ENCODE results near the gene RPS27.
"Not testable (repeated sequence)": the region's sequence is repeated elsewhere in the genome, so short reads cannot be mapped to it uniquely, and the experiment has no call there.

RPS27 gene

GRCh38 chr1:153984123-153984894 is 6.3 kb upstream of the RPS27 start:
- Histone ChIP-seq H3K9me3 (ENCODE audit: low read length) (no peaks in the 10 kb centered on the region), H2AFZ (ENCODE audit: low read depth, low read length) (no peak overlapping the region), H3K4me3 (ENCODE audit: low read length) (peak overlapping the region; percentile 83), H3K4me1 (ENCODE audit: insufficient read depth, low read length) (peaks cover 16% of the 10 kb centered on the region), H3K27me3 (ENCODE audit: insufficient read depth, low read length) (no peaks in the 10 kb centered on the region), H3K36me3 (ENCODE audit: insufficient read depth, low read length) (peaks cover 11% of the 10 kb centered on the region)

DNA sequence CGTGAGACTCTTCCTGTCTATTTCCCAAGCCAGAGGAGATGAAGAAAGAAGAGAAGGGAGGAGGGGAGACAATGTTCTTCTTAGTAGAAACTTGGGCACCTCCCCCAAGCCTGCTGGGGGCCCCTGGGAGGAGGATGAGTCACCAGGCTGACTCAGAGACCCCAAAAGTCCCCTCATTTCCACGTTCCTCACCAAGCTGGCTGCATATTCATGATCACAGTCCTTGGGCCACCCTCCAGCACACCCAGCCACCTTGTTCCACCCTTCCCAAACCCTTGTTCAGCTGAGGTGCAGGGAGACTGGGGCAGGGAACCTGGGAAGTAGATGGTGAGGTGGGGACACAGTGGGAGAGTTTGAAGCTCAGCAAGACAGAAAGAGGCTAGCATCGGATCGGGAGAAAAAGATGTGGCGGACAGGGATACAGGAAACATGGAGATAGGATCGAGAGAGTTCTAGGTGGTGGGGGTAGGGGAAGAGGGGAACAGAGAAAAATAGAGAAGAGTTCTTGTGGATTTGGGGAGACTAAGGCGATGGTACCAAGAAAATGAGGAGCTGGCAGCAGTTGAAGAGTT is 5.1 kb upstream of the RPS27 start:
- Histone ChIP-seq H3K27me3 (ENCODE audit: insufficient read depth, low read length) (no peaks in the 10 kb centered on the region), H3K4me3 (ENCODE audit: low read length) (peak overlapping the region; percentile 83), H2AFZ (ENCODE audit: low read depth, low read length) (peak overlapping the region; percentile 44), H3K9me3 (ENCODE audit: low read length) (no peaks in the 10 kb centered on the region), H3K4me1 (ENCODE audit: insufficient read depth, low read length) (peaks cover 16% of the 10 kb centered on the region), H3K36me3 (ENCODE audit: insufficient read depth, low read length) (peaks cover 11% of the 10 kb centered on the region)

GRCh38 chr1:153985941-153986761 is 4.4 kb upstream of the RPS27 start, which contains the start of gene RAB13:
RAB13 (minus strand) TSS chr1:153986339; CDS start chr1:153986236, 103 bp downstream.
- Histone ChIP-seq H3K27me3 (ENCODE audit: insufficient read depth, low read length) (no peaks in the 10 kb centered on the region), H3K9me3 (ENCODE audit: low read length) (no peaks in the 10 kb centered on the region), H2AFZ (ENCODE audit: low read depth, low read length) (peak within 1 kb of the TSS; percentile 72), H3K4me1 (ENCODE audit: insufficient read depth, low read length) (peaks cover 17% of the 10 kb centered on the region), H3K4me3 (ENCODE audit: low read length) (peak within 1 kb of the TSS; percentile 83), H3K36me3 (ENCODE audit: insufficient read depth, low read length) (peaks cover 12% of the 10 kb centered on the region)

GRCh38 chr1:153987621-153988020 is 2.9 kb upstream of the RPS27 start:
- H3K4me3 ChIP-seq (ENCODE audit: low read length), result no peak overlapping the region

GRCh38 chr1:153991151-153991630 is 629 bp downstream of the RPS27 start:
- H3K4me3 ChIP-seq (ENCODE audit: low read length), result peak overlapping the region; percentile 72
- H2AFZ ChIP-seq (ENCODE audit: low read depth, low read length), result no peak overlapping the region
- peaks cover 33% of the 10 kb centered on the region for H3K36me3 ChIP-seq (ENCODE audit: insufficient read depth, low read length)
- peaks cover 10% of the 10 kb centered on the region for H3K4me1 ChIP-seq (ENCODE audit: insufficient read depth, low read length)
- H3K27me3 ChIP-seq (ENCODE audit: insufficient read depth, low read length), result no peaks in the 10 kb centered on the region
- H3K9me3 ChIP-seq (ENCODE audit: low read length), result no peaks in the 10 kb centered on the region

More at GRCh38 chr1:153987621-153988020, 2.9 kb upstream of the RPS27 start:
- Histone ChIP-seq H3K9me3 (ENCODE audit: low read length) (no peaks in the 10 kb centered on the region), H3K4me1 (ENCODE audit: insufficient read depth, low read length) (peaks cover 26% of the 10 kb centered on the region), H3K36me3 (ENCODE audit: insufficient read depth, low read length) (peaks cover 23% of the 10 kb centered on the region), H2AFZ (ENCODE audit: low read depth, low read length) (no peak overlapping the region), H3K27me3 (ENCODE audit: insufficient read depth, low read length) (no peaks in the 10 kb centered on the region)

- no peaks in the 10 kb centered on the region for H3K9me3 ChIP-seq (ENCODE audit: low read length)
- no peaks in the 10 kb centered on the region for H3K27me3 ChIP-seq (ENCODE audit: insufficient read depth, low read length)
- peaks cover 10% of the 10 kb centered on the region for H3K4me1 ChIP-seq (ENCODE audit: insufficient read depth, low read length)
- no peak overlapping the region for H2AFZ ChIP-seq (ENCODE audit: low read depth, low read length)
- peaks cover 33% of the 10 kb centered on the region for H3K36me3 ChIP-seq (ENCODE audit: insufficient read depth, low read length)
- H3K4me3 ChIP-seq (ENCODE audit: low read length), result peak overlapping the region; percentile 72
These were observed 1.2 kb downstream of the RPS27 start for GRCh38 chr1:153991806-153992205.

DNA sequence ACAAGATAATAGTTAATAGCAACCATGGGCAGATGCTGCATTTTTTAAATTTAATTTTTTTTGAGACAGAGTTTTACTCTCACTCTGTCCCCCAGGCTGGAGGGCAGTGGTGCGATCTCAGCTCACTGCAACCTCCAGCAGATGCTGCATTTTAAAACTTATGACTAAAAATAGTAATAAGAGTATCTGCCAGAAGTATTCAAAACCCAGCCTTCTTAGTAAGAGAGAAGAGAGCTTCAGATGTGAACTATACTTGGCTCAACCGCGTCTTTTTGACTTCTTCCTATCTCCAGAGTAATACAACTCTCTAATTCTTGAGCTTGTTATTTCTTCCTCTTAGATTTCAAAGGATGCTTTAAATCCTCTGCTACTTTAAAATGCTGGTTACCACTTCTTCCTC is 4.6 kb downstream of the RPS27 start:
- H3K4me1 ChIP-seq (ENCODE audit: insufficient read depth, low read length), result peaks cover 10% of the 10 kb centered on the region
- H3K27me3 ChIP-seq (ENCODE audit: insufficient read depth, low read length), result no peaks in the 10 kb centered on the region
- H3K36me3 ChIP-seq (ENCODE audit: insufficient read depth, low read length), result peaks cover 33% of the 10 kb centered on the region
- H2AFZ ChIP-seq (ENCODE audit: low read depth, low read length), result no peak overlapping the region
- H3K9me3 ChIP-seq (ENCODE audit: low read length), result no peaks in the 10 kb centered on the region
- H3K4me3 ChIP-seq (ENCODE audit: low read length), result no peak overlapping the region

DNA sequence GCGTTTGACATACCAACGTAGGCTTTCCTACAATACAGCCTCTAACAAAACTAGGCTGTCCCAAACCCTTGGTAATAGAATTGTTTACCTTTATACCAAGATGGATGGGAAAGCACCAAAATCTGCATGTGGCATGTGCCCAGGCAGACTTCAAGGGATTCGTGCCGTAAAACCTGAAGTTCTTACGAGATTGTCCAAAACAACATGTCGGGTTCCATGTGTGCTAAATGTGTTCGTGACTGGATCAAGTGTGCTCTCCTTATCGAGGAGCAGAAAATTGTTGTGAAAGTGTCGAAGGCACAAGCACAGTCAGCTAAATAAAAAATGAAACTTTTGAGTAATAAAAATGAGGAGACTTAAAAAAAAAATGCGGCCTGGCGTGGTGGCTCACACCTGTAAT is 5.1 kb downstream of the RPS27 start:
- Histone ChIP-seq H3K27me3 (ENCODE audit: insufficient read depth, low read length) (no peaks in the 10 kb centered on the region), H3K4me3 (ENCODE audit: low read length) (no peak overlapping the region), H3K36me3 (ENCODE audit: insufficient read depth, low read length) (peaks cover 33% of the 10 kb centered on the region), H3K4me1 (ENCODE audit: insufficient read depth, low read length) (peaks cover 10% of the 10 kb centered on the region), H3K9me3 (ENCODE audit: low read length) (no peaks in the 10 kb centered on the region), H2AFZ (ENCODE audit: low read depth, low read length) (no peak overlapping the region)

DNA sequence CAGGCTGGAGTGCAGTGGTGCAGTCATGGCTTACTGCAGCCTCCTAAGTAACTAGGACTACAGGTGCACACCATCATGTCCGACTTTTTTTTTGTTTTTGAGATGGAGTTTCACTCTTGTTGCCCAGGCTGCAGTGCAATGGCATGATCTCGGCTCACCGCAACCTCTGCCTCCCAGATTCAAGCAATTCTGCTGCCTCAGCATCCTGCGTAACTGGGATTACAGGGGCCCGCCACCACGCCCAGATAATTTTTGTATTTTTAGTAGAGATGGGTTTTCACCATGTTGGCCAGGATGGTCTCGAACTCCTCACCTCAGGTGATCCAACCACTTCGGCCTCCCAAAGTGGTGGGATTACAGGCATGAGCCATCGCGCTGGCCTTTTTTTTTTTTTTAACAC is 6.3 kb downstream of the RPS27 start:
- not testable (repeated sequence) for H3K27me3 ChIP-seq (ENCODE audit: insufficient read depth, low read length)

GRCh38 chr1:154000420-154000819 is 9.9 kb downstream of the RPS27 start:
- Histone ChIP-seq H3K9me3 (ENCODE audit: low read length) (no peaks in the 10 kb centered on the region), H2AFZ (ENCODE audit: low read depth, low read length) (no peak overlapping the region), H3K4me3 (ENCODE audit: low read length) (no peak overlapping the region), H3K4me1 (ENCODE audit: insufficient read depth, low read length) (peaks cover 8% of the 10 kb centered on the region), H3K27me3 (ENCODE audit: insufficient read depth, low read length) (no peaks in the 10 kb centered on the region), H3K36me3 (ENCODE audit: insufficient read depth, low read length) (no peaks in the 10 kb centered on the region)

More for the DNA sequence above, 6.3 kb downstream of the RPS27 start:
- H3K4me3 ChIP-seq (ENCODE audit: low read length); H3K9me3 ChIP-seq (ENCODE audit: low read length); H2AFZ ChIP-seq (ENCODE audit: low read depth, low read length); H3K4me1 ChIP-seq (ENCODE audit: insufficient read depth, low read length): not testable (repeated sequence)
- peaks cover 25% of the 10 kb centered on the region for H3K36me3 ChIP-seq (ENCODE audit: insufficient read depth, low read length)

- no peak overlapping the region for H3K4me3 ChIP-seq (ENCODE audit: low read length)
- peaks cover 8% of the 10 kb centered on the region for H3K4me1 ChIP-seq (ENCODE audit: insufficient read depth, low read length)
- H3K27me3 ChIP-seq (ENCODE audit: insufficient read depth, low read length), result no peaks in the 10 kb centered on the region
- no peaks in the 10 kb centered on the region for H3K9me3 ChIP-seq (ENCODE audit: low read length)
- no peak overlapping the region for H2AFZ ChIP-seq (ENCODE audit: low read depth, low read length)
- H3K36me3 ChIP-seq (ENCODE audit: insufficient read depth, low read length), result no peaks in the 10 kb centered on the region
These were observed 15.6 kb downstream of the RPS27 start for GRCh38 chr1:154006136-154006535.

DNA sequence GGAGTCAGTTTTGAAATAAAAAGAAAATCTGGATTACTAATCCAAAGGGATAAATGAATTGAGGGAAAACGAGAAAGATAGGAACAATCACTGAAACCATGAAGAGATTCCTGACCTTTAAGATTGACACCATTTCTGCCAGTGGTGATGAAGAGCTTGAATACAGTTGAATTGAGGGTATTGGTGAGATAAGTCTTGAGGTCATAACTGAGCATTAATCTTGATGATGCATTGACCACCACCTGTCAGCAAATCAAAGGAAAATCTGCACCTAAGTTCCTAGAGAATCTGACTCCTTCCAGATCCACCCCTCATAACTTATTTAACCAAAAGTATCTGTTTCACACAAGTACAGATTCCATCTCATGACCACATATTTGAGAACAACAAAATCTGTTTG is 21.6 kb downstream of the RPS27 start:
- H3K4me3 ChIP-seq (ENCODE audit: low read length), result no peak overlapping the region
- H3K9me3 ChIP-seq (ENCODE audit: low read length), result no peaks in the 10 kb centered on the region
- no peaks in the 10 kb centered on the region for H3K4me1 ChIP-seq (ENCODE audit: insufficient read depth, low read length)
- H3K27me3 ChIP-seq (ENCODE audit: insufficient read depth, low read length), result no peaks in the 10 kb centered on the region
- H2AFZ ChIP-seq (ENCODE audit: low read depth, low read length), result no peak overlapping the region
- H3K36me3 ChIP-seq (ENCODE audit: insufficient read depth, low read length), result no peaks in the 10 kb centered on the region

- H3K4me3 ChIP-seq (ENCODE audit: low read length); H3K4me1 ChIP-seq (ENCODE audit: insufficient read depth, low read length); H3K9me3 ChIP-seq (ENCODE audit: low read length); H3K36me3 ChIP-seq (ENCODE audit: insufficient read depth, low read length); H3K27me3 ChIP-seq (ENCODE audit: insufficient read depth, low read length); H2AFZ ChIP-seq (ENCODE audit: low read depth, low read length): not testable (repeated sequence)
These were observed 22.0 kb downstream of the RPS27 start for GRCh38 chr1:154012543-154012942.

Measured in neuron (in vitro differentiated cells).